Body of pancreas (tissue), 4 donors: ENCODE measurements around the gene DLX5. TPM values are rescaled to one million over a fixed set of nuclear protein-coding genes. Genes with fewer than 3 reads are reported as not detected.
A peak's percentile ranks its signal among the peaks of the same experiment; 100 is the strongest.
"Not testable (repeated sequence)": the region's sequence is repeated elsewhere in the genome, so short reads cannot be mapped to it uniquely, and the experiment has no call there.

Experiments used
- ATAC-seq: fragments of 150-250 bp; one replicate; pipeline ENCODE4 v1.9.1; 2016
- DNase-seq, 4 donors: peaks; one replicate each; pipeline ENCODE4 v3.0.0-alpha.2; 2019
- H3K27ac ChIP-seq, 4 donors: fragments of 200-600 bp; sonication (generic); 1 replicate in 3 of 4; 2 replicates in 1 of 4; pipeline versions ENCODE4 v1.5.1 to v1.6.1; 2016 to 2019; ENCODE audit warnings: mild to moderate bottlenecking in 1 of 4, mixed read lengths in 1 of 4, moderate library complexity in 1 of 4
- H3K27me3 ChIP-seq, 2 donors: fragments of 200-600 bp; sonication (generic); one replicate each; pipeline ENCODE4 v1.6.0; 2016; ENCODE audit warnings: mild to moderate bottlenecking in 1 of 2
- H3K36me3 ChIP-seq, 2 donors: fragments of 200-600 bp; sonication (generic); replicated peaks in 1 of 2; 2 replicates each; pipeline ENCODE4 v1.5.1; 2016; ENCODE audit warnings: low read depth in 2 of 2; ENCODE audit not compliant: insufficient read depth in 1 of 2
- H3K4me1 ChIP-seq: fragments of 200-600 bp; sonication (generic); one replicate; pipeline ENCODE4 v1.6.0; 2016
- H3K4me3 ChIP-seq, 2 donors: fragments of 200-600 bp; sonication (generic); 1 replicate in 1 of 2; 2 replicates in 1 of 2; pipeline ENCODE4 v1.5.1; 2016 to 2019
- H3K9me3 ChIP-seq, 3 donors: fragments of 200-600 bp; sonication (generic); 1 replicate in 2 of 3; 2 replicates in 1 of 3; pipeline ENCODE4 v1.5.1; 2016
- POLR2A ChIP-seq, 3 donors: fragments of 450-650 bp; IDR thresholded peaks; one replicate each; pipeline ENCODE4 v1.6.1; 2016; ENCODE audit warnings: antibody characterized with exemption in 3 of 3, mild to moderate bottlenecking in 2 of 3
- WGBS, 2 donors: methylation state at CpG; one replicate each; pipeline ENCODE4 v1.1.5; 2017; 5-methylcytosine and 5-hydroxymethylcytosine counted together
- intact Hi-C: fragments of 100-400 bp; cut with DNase I; formaldehyde crosslinking; loops from one replicate; pipeline ENCODE4 v1.15.1; 2023
- total RNA-seq, 2 donors: library from RNA; depleted of rRNA; stranded (reverse); fragments of >200 nt; gene quantifications; one replicate each; pipeline ENCODE4 v1.1.0, GENCODE V29; 2016
- TF ChIP-seq, protein P1 (sequence below), 7 experiments: fragments of 450-650 bp in 4 of 7; fragments of 200-600 bp in 3 of 7; sonication (generic) in 3 of 7; IDR thresholded peaks; one replicate each; pipeline ENCODE4 v1.5.1; 2016 to 2019; ENCODE audit warnings: antibody characterized with exemption in 7 of 7

The DLX5 gene
- total RNA-seq, 2 donors from 2014 or later = not detected

- Histone ChIP-seq H3K9me3 (no peaks in the 10 kb centered on the region), H3K27ac (no peak overlapping the region), H3K4me3 (no peak overlapping the region), H3K4me1 (no peaks in the 10 kb centered on the region), H3K36me3 (no peaks in the 10 kb centered on the region), H3K27me3 (no peaks in the 10 kb centered on the region)
- DNase-seq (no peak), ATAC-seq (no peak)
- no peak for TF ChIP-seq POLR2A (IDR thresholded peaks at IDR 0.05)
- TF ChIP-seq, protein P1, sequence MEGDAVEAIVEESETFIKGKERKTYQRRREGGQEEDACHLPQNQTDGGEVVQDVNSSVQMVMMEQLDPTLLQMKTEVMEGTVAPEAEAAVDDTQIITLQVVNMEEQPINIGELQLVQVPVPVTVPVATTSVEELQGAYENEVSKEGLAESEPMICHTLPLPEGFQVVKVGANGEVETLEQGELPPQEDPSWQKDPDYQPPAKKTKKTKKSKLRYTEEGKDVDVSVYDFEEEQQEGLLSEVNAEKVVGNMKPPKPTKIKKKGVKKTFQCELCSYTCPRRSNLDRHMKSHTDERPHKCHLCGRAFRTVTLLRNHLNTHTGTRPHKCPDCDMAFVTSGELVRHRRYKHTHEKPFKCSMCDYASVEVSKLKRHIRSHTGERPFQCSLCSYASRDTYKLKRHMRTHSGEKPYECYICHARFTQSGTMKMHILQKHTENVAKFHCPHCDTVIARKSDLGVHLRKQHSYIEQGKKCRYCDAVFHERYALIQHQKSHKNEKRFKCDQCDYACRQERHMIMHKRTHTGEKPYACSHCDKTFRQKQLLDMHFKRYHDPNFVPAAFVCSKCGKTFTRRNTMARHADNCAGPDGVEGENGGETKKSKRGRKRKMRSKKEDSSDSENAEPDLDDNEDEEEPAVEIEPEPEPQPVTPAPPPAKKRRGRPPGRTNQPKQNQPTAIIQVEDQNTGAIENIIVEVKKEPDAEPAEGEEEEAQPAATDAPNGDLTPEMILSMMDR (IDR thresholded peaks at IDR 0.05) = no peak
- intact Hi-C loops = no loop called here
- 66 to 71% methylated on average over 5 of the region's 5 CpGs for WGBS, 2 donors
These were observed 14.9 kb upstream of the DLX5 start for GRCh38 chr7:97039374-97040065.

DNA sequence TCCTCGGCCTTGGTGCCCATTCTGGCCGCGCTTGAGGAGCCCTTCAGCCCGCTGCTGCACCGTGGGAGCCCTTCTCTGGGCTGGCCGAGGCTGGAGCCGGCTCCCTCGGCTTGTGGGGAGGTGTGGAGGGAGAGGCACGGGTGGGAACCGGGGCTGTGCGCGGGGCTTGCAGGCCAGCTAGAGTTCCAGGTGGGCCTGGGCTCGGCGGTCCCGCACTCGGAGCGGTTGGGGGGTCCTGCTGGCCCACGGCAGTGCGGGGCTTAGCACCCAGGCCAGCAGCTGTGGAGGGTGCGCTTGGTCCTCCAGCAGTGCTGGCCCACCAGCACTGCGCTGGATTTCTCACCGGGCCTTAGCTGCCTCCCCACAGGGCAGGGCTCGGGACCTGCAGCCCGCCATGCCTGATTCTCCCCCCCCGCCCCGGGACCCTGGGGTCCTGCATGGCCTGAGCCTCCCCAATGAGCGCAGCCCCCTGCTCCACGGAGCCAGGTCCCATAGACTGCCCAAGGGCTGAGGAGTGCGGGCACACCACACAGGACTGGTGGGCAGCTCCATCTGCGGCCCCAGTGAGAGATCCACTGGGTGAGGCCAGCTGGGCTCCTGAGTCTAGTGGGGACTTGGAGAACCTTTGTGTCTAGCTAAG is 9.7 kb upstream of the DLX5 start:
- intact Hi-C loops, H3K36me3 ChIP-seq, H3K27me3 ChIP-seq, H3K27ac ChIP-seq, DNase-seq, H3K9me3 ChIP-seq, H3K4me1 ChIP-seq, H3K4me3 ChIP-seq, ATAC-seq: not testable (repeated sequence)
- 74 to 95% methylated on average over 11 to 26 of the region's 30 CpGs for WGBS, 2 donors

- Histone ChIP-seq H3K27ac (no peak overlapping the region), H3K9me3 (no peaks in the 10 kb centered on the region), H3K27me3 (peaks cover 0 to 17% of the 10 kb centered on the region in 2 donors), H3K4me1 (peaks cover 31% of the 10 kb centered on the region), H3K4me3 (peak overlapping the region in 1 of 2 donors; percentile 9), H3K36me3 (no peaks in the 10 kb centered on the region)
- no peak for TF ChIP-seq POLR2A (IDR thresholded peaks at IDR 0.05)
- TF ChIP-seq, protein P1 (IDR thresholded peaks at IDR 0.05) = peak; percentile 68 to 92 (median 82)
- ATAC-seq (peak; percentile 85), DNase-seq (peak; percentile 76 to 81 (median 80))
- 3 to 8% methylated on average over 17 to 23 of the region's 23 CpGs for WGBS, 2 donors
- intact Hi-C loops = loop anchor here (5.0 to 10.0 kb wide), 2 partner anchors 953 to 1110 kb away; no protein-coding TSS in a partner anchor
These were observed 3.0 kb upstream of the DLX5 start for GRCh38 chr7:97027427-97028234.

- Histone ChIP-seq H3K4me3 (no peak overlapping the region), H3K27me3 (peaks cover 0 to 24% of the 10 kb centered on the region in 2 donors), H3K4me1 (peaks cover 38% of the 10 kb centered on the region), H3K9me3 (no peaks in the 10 kb centered on the region), H3K27ac (no peak overlapping the region), H3K36me3 (no peaks in the 10 kb centered on the region)
- TF ChIP-seq, protein P1 (IDR thresholded peaks at IDR 0.05) = no peak
- TF ChIP-seq POLR2A (IDR thresholded peaks at IDR 0.05) = no peak
- intact Hi-C loops = loop anchor here (5.0 to 10.0 kb wide), 2 partner anchors 952 to 1110 kb away; no protein-coding TSS in a partner anchor
- no peak for ATAC-seq
- WGBS, 2 donors = 13 to 20% methylated on average over 14 to 17 of the region's 17 CpGs
- no peak for DNase-seq
These were observed 2.2 kb upstream of the DLX5 start for GRCh38 chr7:97026715-97027426.
